GM21526 (cell line): ENCODE data around the gene LYZL1.
"Not testable (repeated sequence)": the region's sequence is repeated elsewhere in the genome, so short reads cannot be mapped to it uniquely, and the experiment has no call there.

ENCODE experiments used
- ATAC-seq: cut with Tn5 transposase; IDR thresholded peaks from one replicate; pipeline ENCODE4 v1.9.1; 2021; ENCODE audit warnings: moderate library complexity; ENCODE audit not compliant: unreplicated experiment, low FRiP score

Gene LYZL1

GRCh38 chr10:29304264-29304994 lies 15.6 kb downstream of the LYZL1 start:
- ATAC-seq: no peak

GRCh38 chr10:29304995-29305335 lies 16.1 kb downstream of the LYZL1 start:
- ATAC-seq: no peak

GRCh38 chr10:29306688-29307087 lies 17.8 kb downstream of the LYZL1 start:
- no peak for ATAC-seq

GRCh38 chr10:29308142-29308541 lies 19.3 kb downstream of the LYZL1 start:
- ATAC-seq: not testable (repeated sequence)

- ATAC-seq: no peak
Measured at GRCh38 chr10:29309465-29309864, 20.6 kb downstream of the LYZL1 start.

- ATAC-seq: not testable (repeated sequence)
Measured at GRCh38 chr10:29310463-29310862, 21.6 kb downstream of the LYZL1 start.

GRCh38 chr10:29313071-29313470 lies 24.2 kb downstream of the LYZL1 start:
- no peak for ATAC-seq

- no peak for ATAC-seq
Measured at GRCh38 chr10:29314726-29315125, 25.9 kb downstream of the LYZL1 start.

GRCh38 chr10:29315814-29316213 lies 26.9 kb downstream of the LYZL1 start:
- ATAC-seq: no peak

- ATAC-seq: no peak
Measured at GRCh38 chr10:29316308-29317026, 27.6 kb downstream of the LYZL1 start.

GRCh38 chr10:29317027-29317420 lies 28.2 kb downstream of the LYZL1 start:
- no peak for ATAC-seq

GRCh38 chr10:29317423-29318021 lies 28.7 kb downstream of the LYZL1 start:
- ATAC-seq: no peak

GRCh38 chr10:29318141-29319071 lies 29.5 kb downstream of the LYZL1 start:
- ATAC-seq: not testable (repeated sequence)

GRCh38 chr10:29319205-29319781 lies 30.4 kb downstream of the LYZL1 start:
- no peak for ATAC-seq

- ATAC-seq: not testable (repeated sequence)
Measured at GRCh38 chr10:29320680-29321121, 31.8 kb downstream of the LYZL1 start.

GRCh38 chr10:29321656-29322055 lies 32.8 kb downstream of the LYZL1 start:
- no peak for ATAC-seq

- no peak for ATAC-seq
Measured at GRCh38 chr10:29322918-29323317, 34.0 kb downstream of the LYZL1 start.

GRCh38 chr10:29323367-29323766 lies 34.5 kb downstream of the LYZL1 start:
- ATAC-seq: no peak

GRCh38 chr10:29324220-29324841 lies 35.5 kb downstream of the LYZL1 start:
- ATAC-seq: no peak

GRCh38 chr10:29326299-29326698 lies 37.4 kb downstream of the LYZL1 start:
- no peak for ATAC-seq
